ENCODE data around the gene ZNF474. TPM values are rescaled to one million over a fixed set of nuclear protein-coding genes. Genes with fewer than 3 reads are reported as not detected.

The ZNF474 gene
- total and polyA plus RNA-seq, 12 donors: 0.03 to 0.20 (median 0.19) TPM; not detected in 9

DNA sequence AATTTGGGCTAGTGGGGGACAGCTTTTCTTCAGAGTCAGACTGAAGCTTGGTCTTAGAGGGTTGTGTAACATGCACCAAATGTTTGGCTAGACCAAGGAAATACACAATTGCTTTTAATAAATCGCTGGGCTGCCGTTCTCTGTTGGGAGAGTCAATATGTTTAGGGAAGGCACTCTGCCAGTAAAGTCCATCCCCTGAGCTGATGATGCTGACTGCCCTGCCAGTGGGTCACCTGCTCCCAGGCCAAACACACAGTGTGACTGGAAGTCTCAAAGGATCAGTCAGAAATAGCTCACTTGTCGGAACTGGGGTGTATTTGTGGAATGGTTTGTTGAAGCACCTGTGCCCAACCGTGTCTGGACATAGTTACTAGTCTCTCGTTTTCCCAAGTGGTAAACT is 17.9 kb upstream of the ZNF474 start:
- intact Hi-C loops (cut with DNase I): no loop called here
- no peak for DNase-seq
- WGBS, 2 donors: 73 to 84% methylated on average over 5 of the region's 5 CpGs
- no peaks in the 10 kb centered on the region for H3K4me1 ChIP-seq
- no peak for TF ChIP-seq CTCF (IDR thresholded peaks at IDR 0.05)
- ATAC-seq: no peak
- H3K4me3 ChIP-seq: no peak overlapping the region
- peaks cover 0 to 9% (median 0%) of the 10 kb centered on the region in 7 donors for H3K27me3 ChIP-seq
- no peaks in the 10 kb centered on the region for H3K9me3 ChIP-seq
- H3K36me3 ChIP-seq: no peaks in the 10 kb centered on the region
- no peak overlapping the region for H3K27ac ChIP-seq

DNA sequence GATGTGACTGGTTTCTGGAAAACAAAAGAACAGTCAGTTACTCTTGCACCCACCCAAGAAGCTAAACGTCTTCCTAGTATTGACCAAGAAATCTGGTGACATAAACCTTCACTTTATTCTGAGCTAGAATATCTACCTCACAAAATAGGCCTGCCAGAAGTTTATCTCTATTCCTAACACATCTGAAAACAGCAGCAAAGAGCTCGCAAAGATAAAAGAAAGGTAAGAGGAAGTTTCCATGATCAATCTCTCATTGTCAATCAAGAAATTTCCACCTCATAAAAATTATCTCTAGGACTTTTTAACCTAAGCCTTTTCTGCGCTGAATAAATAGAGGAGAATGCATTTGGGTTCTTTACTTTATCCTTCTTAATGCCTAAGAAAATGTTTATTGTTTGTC is 17.3 kb upstream of the ZNF474 start:
- Histone ChIP-seq H3K4me1 (no peaks in the 10 kb centered on the region), H3K36me3 (no peaks in the 10 kb centered on the region), H3K9me3 (no peaks in the 10 kb centered on the region), H3K27me3 (peaks cover 0 to 7% (median 0%) of the 10 kb centered on the region in 7 donors), H3K4me3 (no peak overlapping the region), H3K27ac (no peak overlapping the region)
- TF ChIP-seq CTCF (IDR thresholded peaks at IDR 0.05): no peak
- ATAC-seq (no peak), DNase-seq (no peak)
- intact Hi-C loops (cut with DNase I): no loop called here
- 53 to 57% methylated on average over 3 of the region's 3 CpGs for WGBS, 2 donors

GRCh38 chr5:122112733-122113558 is 16.4 kb upstream of the ZNF474 start:
- Histone ChIP-seq H3K27ac (no peak overlapping the region), H3K36me3 (no peaks in the 10 kb centered on the region), H3K27me3 (no peaks in the 10 kb centered on the region), H3K4me3 (no peak overlapping the region), H3K4me1 (no peaks in the 10 kb centered on the region), H3K9me3 (no peaks in the 10 kb centered on the region)
- 80 to 85% methylated on average over 6 of the region's 6 CpGs for WGBS, 2 donors
- TF ChIP-seq CTCF (IDR thresholded peaks at IDR 0.05): no peak
- intact Hi-C loops (cut with DNase I): no loop called here
- no peak for DNase-seq
- ATAC-seq: no peak

GRCh38 chr5:122114501-122114900 is 14.8 kb upstream of the ZNF474 start:
- Histone ChIP-seq H3K9me3 (no peaks in the 10 kb centered on the region), H3K27ac (no peak overlapping the region), H3K36me3 (no peaks in the 10 kb centered on the region), H3K4me3 (no peak overlapping the region), H3K4me1 (no peaks in the 10 kb centered on the region), H3K27me3 (no peaks in the 10 kb centered on the region)
- intact Hi-C loops (cut with DNase I): no loop called here
- no peak for TF ChIP-seq CTCF (IDR thresholded peaks at IDR 0.05)
- 85 to 91% methylated on average over 2 of the region's 2 CpGs for WGBS, 2 donors
- no peak for DNase-seq
- no peak for ATAC-seq
